Stimulated activated naive CD8-positive, alpha-beta T cell treated with anti-CD3 and anti-CD28 coated beads, Interleukin-15, Interleukin-2, amounts not matched to agents 100 ng/mL and 50 ng/mL, for 24 hours (primary cell): ENCODE results near the gene NCBP2L.

Source experiments
- H3K27ac Mint-ChIP-seq: one replicate; pipeline ENCODE4 v1.8.0; 2021; ENCODE audit warnings: mild to moderate bottlenecking, mixed read lengths
- H3K27me3 Mint-ChIP-seq: one replicate; pipeline ENCODE4 v1.8.0; 2021; ENCODE audit warnings: mixed read lengths
- H3K36me3 Mint-ChIP-seq: one replicate; pipeline ENCODE4 v1.8.0; 2021; ENCODE audit warnings: low read depth, mixed read lengths
- H3K4me1 Mint-ChIP-seq: one replicate; pipeline ENCODE4 v1.8.0; 2021; ENCODE audit warnings: low read depth, mixed read lengths
- H3K4me3 Mint-ChIP-seq: one replicate; pipeline ENCODE4 v1.8.0; 2021; ENCODE audit warnings: mild to moderate bottlenecking, mixed read lengths
- H3K9me3 Mint-ChIP-seq: one replicate; pipeline ENCODE4 v1.8.0; 2021; ENCODE audit warnings: mixed read lengths

The NCBP2L gene

GRCh38 chrX:107743995-107744394, 33.5 kb upstream of the NCBP2L start:
- Mint-ChIP-seq H3K4me3 (no peak overlapping the region), H3K27ac (no peak overlapping the region), H3K36me3 (no peaks in the 10 kb centered on the region), H3K27me3 (no peaks in the 10 kb centered on the region), H3K4me1 (peaks cover 30% of the 10 kb centered on the region), H3K9me3 (no peaks in the 10 kb centered on the region)

GRCh38 chrX:107744868-107745267, 32.7 kb upstream of the NCBP2L start:
- Mint-ChIP-seq H3K27me3 (no peaks in the 10 kb centered on the region), H3K4me3 (no peak overlapping the region), H3K4me1 (peaks cover 30% of the 10 kb centered on the region), H3K27ac (no peak overlapping the region), H3K36me3 (no peaks in the 10 kb centered on the region), H3K9me3 (no peaks in the 10 kb centered on the region)

- no peak overlapping the region for H3K27ac Mint-ChIP-seq
- H3K27me3 Mint-ChIP-seq, result no peaks in the 10 kb centered on the region
- H3K36me3 Mint-ChIP-seq, result no peaks in the 10 kb centered on the region
- no peak overlapping the region for H3K4me3 Mint-ChIP-seq
- H3K9me3 Mint-ChIP-seq, result no peaks in the 10 kb centered on the region
- peaks cover 4% of the 10 kb centered on the region for H3K4me1 Mint-ChIP-seq
Observed at GRCh38 chrX:107747596-107748161, 29.9 kb upstream of the NCBP2L start.

- H3K9me3 Mint-ChIP-seq, result no peaks in the 10 kb centered on the region
- H3K27ac Mint-ChIP-seq, result no peak overlapping the region
- H3K36me3 Mint-ChIP-seq, result no peaks in the 10 kb centered on the region
- no peaks in the 10 kb centered on the region for H3K27me3 Mint-ChIP-seq
- no peaks in the 10 kb centered on the region for H3K4me1 Mint-ChIP-seq
- H3K4me3 Mint-ChIP-seq, result no peak overlapping the region
Observed at GRCh38 chrX:107748506-107748905, 29.0 kb upstream of the NCBP2L start.

GRCh38 chrX:107750263-107750662, 27.3 kb upstream of the NCBP2L start:
- H3K27ac Mint-ChIP-seq, result no peak overlapping the region
- no peaks in the 10 kb centered on the region for H3K27me3 Mint-ChIP-seq
- H3K36me3 Mint-ChIP-seq, result no peaks in the 10 kb centered on the region
- no peak overlapping the region for H3K4me3 Mint-ChIP-seq
- no peaks in the 10 kb centered on the region for H3K9me3 Mint-ChIP-seq
- H3K4me1 Mint-ChIP-seq, result no peaks in the 10 kb centered on the region

GRCh38 chrX:107750861-107751445, 26.6 kb upstream of the NCBP2L start:
- H3K27me3 Mint-ChIP-seq, result no peaks in the 10 kb centered on the region
- no peaks in the 10 kb centered on the region for H3K36me3 Mint-ChIP-seq
- H3K27ac Mint-ChIP-seq, result no peak overlapping the region
- no peak overlapping the region for H3K4me3 Mint-ChIP-seq
- no peaks in the 10 kb centered on the region for H3K4me1 Mint-ChIP-seq
- no peaks in the 10 kb centered on the region for H3K9me3 Mint-ChIP-seq

- Mint-ChIP-seq H3K36me3 (no peaks in the 10 kb centered on the region), H3K4me1 (no peaks in the 10 kb centered on the region), H3K9me3 (no peaks in the 10 kb centered on the region), H3K27ac (no peak overlapping the region), H3K27me3 (no peaks in the 10 kb centered on the region), H3K4me3 (no peak overlapping the region)
Observed at GRCh38 chrX:107752043-107752442, 25.5 kb upstream of the NCBP2L start.

- Mint-ChIP-seq H3K4me1 (no peaks in the 10 kb centered on the region), H3K36me3 (no peaks in the 10 kb centered on the region)
Observed at GRCh38 chrX:107752714-107753113, 24.8 kb upstream of the NCBP2L start.

GRCh38 chrX:107753187-107753586, 24.3 kb upstream of the NCBP2L start:
- Mint-ChIP-seq H3K4me1 (no peaks in the 10 kb centered on the region), H3K27me3 (no peaks in the 10 kb centered on the region), H3K9me3 (no peaks in the 10 kb centered on the region), H3K36me3 (no peaks in the 10 kb centered on the region), H3K27ac (no peak overlapping the region), H3K4me3 (no peak overlapping the region)

More at GRCh38 chrX:107752714-107753113, 24.8 kb upstream of the NCBP2L start:
- H3K27ac Mint-ChIP-seq, result no peak overlapping the region
- H3K9me3 Mint-ChIP-seq, result no peaks in the 10 kb centered on the region
- H3K27me3 Mint-ChIP-seq, result no peaks in the 10 kb centered on the region
- no peak overlapping the region for H3K4me3 Mint-ChIP-seq

- H3K4me3 Mint-ChIP-seq, result no peak overlapping the region
- H3K9me3 Mint-ChIP-seq, result no peaks in the 10 kb centered on the region
- H3K27ac Mint-ChIP-seq, result no peak overlapping the region
- H3K36me3 Mint-ChIP-seq, result no peaks in the 10 kb centered on the region
- no peaks in the 10 kb centered on the region for H3K4me1 Mint-ChIP-seq
- no peaks in the 10 kb centered on the region for H3K27me3 Mint-ChIP-seq
Observed at GRCh38 chrX:107755721-107756120, 21.8 kb upstream of the NCBP2L start.

- Mint-ChIP-seq H3K4me1 (no peaks in the 10 kb centered on the region), H3K4me3 (no peak overlapping the region), H3K9me3 (no peaks in the 10 kb centered on the region), H3K27me3 (no peaks in the 10 kb centered on the region), H3K36me3 (no peaks in the 10 kb centered on the region), H3K27ac (no peak overlapping the region)
Observed at GRCh38 chrX:107758231-107758766, 19.2 kb upstream of the NCBP2L start.

GRCh38 chrX:107760304-107761077, 17.0 kb upstream of the NCBP2L start:
- no peaks in the 10 kb centered on the region for H3K4me1 Mint-ChIP-seq
- no peaks in the 10 kb centered on the region for H3K9me3 Mint-ChIP-seq
- H3K27ac Mint-ChIP-seq, result no peak overlapping the region
- H3K4me3 Mint-ChIP-seq, result no peak overlapping the region
- H3K27me3 Mint-ChIP-seq, result no peaks in the 10 kb centered on the region
- no peaks in the 10 kb centered on the region for H3K36me3 Mint-ChIP-seq

- Mint-ChIP-seq H3K27me3 (no peaks in the 10 kb centered on the region), H3K36me3 (no peaks in the 10 kb centered on the region), H3K4me3 (no peak overlapping the region), H3K27ac (no peak overlapping the region), H3K9me3 (no peaks in the 10 kb centered on the region), H3K4me1 (no peaks in the 10 kb centered on the region)
Observed at GRCh38 chrX:107763647-107764046, 13.9 kb upstream of the NCBP2L start.

GRCh38 chrX:107764845-107765608, 12.5 kb upstream of the NCBP2L start:
- H3K4me3 Mint-ChIP-seq, result no peak overlapping the region
- H3K27ac Mint-ChIP-seq, result no peak overlapping the region
- no peaks in the 10 kb centered on the region for H3K36me3 Mint-ChIP-seq
- no peaks in the 10 kb centered on the region for H3K4me1 Mint-ChIP-seq
- H3K27me3 Mint-ChIP-seq, result no peaks in the 10 kb centered on the region
- H3K9me3 Mint-ChIP-seq, result no peaks in the 10 kb centered on the region
